Measurements from ENCODE around the gene OR4P4. TPM values are rescaled to one million over a fixed set of nuclear protein-coding genes. Genes with fewer than 3 reads are reported as not detected.

The OR4P4 gene
- total RNA-seq (not detected), polyA plus RNA-seq (ENCODE audit: insufficient read depth, low read depth, low replicate concordance) (not detected)
- long read RNA-seq, donor 1: 0 reads
- long read RNA-seq, donor 2: 0 reads

DNA sequence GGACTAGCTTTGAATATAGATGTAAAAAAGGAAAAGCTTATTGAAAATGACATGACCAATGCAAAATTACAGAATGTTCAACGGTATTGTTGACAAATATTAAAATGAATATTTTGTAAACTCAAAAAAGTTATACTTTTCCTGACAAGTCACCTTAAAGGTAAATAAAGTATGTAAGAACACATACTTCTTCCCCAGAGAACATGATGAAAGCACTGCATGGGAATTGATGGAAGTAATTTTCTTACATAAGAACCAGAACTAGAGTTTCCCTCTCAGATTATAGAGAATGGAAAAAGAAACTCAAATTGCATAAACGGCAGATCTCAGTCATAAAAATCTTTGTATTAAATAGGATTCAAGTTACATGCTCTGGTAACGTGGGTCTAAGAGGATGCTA is at the start of gene OR4P4:
Gene OR4P4, plus strand, starts transcription at position 301 of the 400 bp plus-strand sequence.
- intact Hi-C loops (cut with DNase I; ENCODE audit: low total_unique reads): no loop called here
- Histone ChIP-seq H3K4me3 (no peak within 1 kb of the TSS), H3K4me1 (no peaks in the 10 kb centered on the region), H3K9me3 (no peaks in the 10 kb centered on the region), H3K27ac (no peak within 1 kb of the TSS), H3K27me3 (no peaks in the 10 kb centered on the region), H3K36me3 (ENCODE audit: low read depth, missing control alignments) (no peaks in the 10 kb centered on the region)
- WGBS, 2 donors: 46 to 48% methylated on average over 3 of the region's 3 CpGs
- no peak for TF ChIP-seq POLR2A (IDR thresholded peaks at IDR 0.05)
- TF ChIP-seq, protein P1, sequence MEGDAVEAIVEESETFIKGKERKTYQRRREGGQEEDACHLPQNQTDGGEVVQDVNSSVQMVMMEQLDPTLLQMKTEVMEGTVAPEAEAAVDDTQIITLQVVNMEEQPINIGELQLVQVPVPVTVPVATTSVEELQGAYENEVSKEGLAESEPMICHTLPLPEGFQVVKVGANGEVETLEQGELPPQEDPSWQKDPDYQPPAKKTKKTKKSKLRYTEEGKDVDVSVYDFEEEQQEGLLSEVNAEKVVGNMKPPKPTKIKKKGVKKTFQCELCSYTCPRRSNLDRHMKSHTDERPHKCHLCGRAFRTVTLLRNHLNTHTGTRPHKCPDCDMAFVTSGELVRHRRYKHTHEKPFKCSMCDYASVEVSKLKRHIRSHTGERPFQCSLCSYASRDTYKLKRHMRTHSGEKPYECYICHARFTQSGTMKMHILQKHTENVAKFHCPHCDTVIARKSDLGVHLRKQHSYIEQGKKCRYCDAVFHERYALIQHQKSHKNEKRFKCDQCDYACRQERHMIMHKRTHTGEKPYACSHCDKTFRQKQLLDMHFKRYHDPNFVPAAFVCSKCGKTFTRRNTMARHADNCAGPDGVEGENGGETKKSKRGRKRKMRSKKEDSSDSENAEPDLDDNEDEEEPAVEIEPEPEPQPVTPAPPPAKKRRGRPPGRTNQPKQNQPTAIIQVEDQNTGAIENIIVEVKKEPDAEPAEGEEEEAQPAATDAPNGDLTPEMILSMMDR (IDR thresholded peaks at IDR 0.05): no peak
- no peak for DNase-seq

DNA sequence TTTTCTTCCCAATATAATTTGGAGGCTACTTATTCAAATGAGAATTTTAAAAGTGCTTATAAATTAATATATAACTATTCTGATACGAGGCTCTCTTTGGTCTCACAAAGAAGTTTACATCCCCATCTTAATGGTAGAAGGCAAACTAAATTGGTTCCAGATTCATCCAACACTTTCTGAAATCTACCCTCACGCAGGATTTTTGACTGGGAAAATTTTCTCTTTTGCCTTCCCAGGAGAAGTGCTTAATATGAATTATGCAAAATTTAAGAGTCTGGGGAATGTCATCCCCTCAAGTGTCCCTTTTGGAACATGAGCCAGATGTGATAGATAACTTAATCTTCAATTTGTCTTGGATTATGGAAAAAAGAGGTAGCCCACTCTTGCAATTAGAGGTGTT is 27.4 kb upstream of the OR4P4 start, which contains the start of gene OR4C11:
Gene OR4C11, minus strand, starts transcription at position 101 of the 400 bp plus-strand sequence. CDS start 3,272 bp downstream, outside the sequence.
- intact Hi-C loops (cut with DNase I; ENCODE audit: low total_unique reads): no loop called here
- Histone ChIP-seq H3K4me1 (no peaks in the 10 kb centered on the region), H3K27me3 (no peaks in the 10 kb centered on the region), H3K27ac (no peak within 1 kb of the TSS), H3K9me3 (no peaks in the 10 kb centered on the region), H3K36me3 (ENCODE audit: low read depth, missing control alignments) (no peaks in the 10 kb centered on the region), H3K4me3 (no peak within 1 kb of the TSS)
- WGBS, 2 donors: 58 to 60% methylated on average over 2 of the region's 2 CpGs
- TF ChIP-seq, protein P1 (IDR thresholded peaks at IDR 0.05): no peak
- TF ChIP-seq POLR2A (IDR thresholded peaks at IDR 0.05): no peak
- no peak for DNase-seq

DNA sequence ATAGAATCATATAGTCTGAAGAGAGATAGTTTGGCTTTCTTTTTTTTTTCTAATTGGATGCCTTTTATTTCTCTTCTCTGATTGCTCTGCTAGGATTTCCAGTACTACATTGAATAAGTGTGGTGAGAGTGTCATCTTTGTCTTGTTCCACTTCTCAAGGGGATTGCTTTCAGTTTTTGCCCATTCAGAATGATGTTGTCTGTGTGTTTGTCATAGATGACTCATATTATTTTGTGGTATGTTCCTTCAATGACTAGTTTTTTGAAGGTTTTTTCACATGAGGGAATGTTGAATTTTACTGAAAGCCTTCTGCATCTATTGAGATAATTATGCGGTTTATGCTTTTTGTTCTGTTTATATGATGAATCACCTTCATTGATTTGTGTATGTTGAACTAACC is 10.4 kb upstream of the OR4P4 start:
- TF ChIP-seq, protein P1 (IDR thresholded peaks at IDR 0.05): no peak
- TF ChIP-seq POLR2A (IDR thresholded peaks at IDR 0.05): no peak
- no peak for DNase-seq
- Histone ChIP-seq H3K27ac (no peak overlapping the region), H3K4me1 (no peaks in the 10 kb centered on the region), H3K4me3 (no peak overlapping the region), H3K27me3 (no peaks in the 10 kb centered on the region), H3K36me3 (ENCODE audit: low read depth, missing control alignments) (no peaks in the 10 kb centered on the region), H3K9me3 (no peaks in the 10 kb centered on the region)
- intact Hi-C loops (cut with DNase I; ENCODE audit: low total_unique reads): no loop called here
- WGBS, 2 donors: 65 to 71% methylated on average over 1 of the region's 1 CpG

DNA sequence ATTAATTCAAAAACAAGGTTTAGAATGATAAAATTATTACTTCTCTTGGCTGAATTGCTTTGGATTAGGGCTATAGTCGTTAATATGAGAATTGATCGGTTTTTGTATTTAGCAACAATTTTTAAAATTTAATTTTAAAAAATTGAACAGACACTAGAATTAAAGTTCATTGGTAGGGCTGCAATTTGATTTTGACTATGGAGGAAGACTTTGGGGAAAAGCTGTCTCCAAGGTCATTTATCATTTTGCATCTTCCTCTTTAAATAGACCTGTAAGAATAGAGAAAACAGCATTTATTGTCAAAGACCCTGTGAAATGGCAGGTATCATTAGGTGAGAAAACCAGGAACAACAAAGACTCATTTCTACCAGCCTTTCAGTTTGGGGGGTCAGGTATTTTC is 13.1 kb downstream of the OR4P4 start, which contains the start of gene OR4S2:
Gene OR4S2, plus strand, starts transcription at position 301 of the 400 bp plus-strand sequence. CDS start 2,577 bp downstream, outside the sequence.
- Histone ChIP-seq H3K4me1 (no peaks in the 10 kb centered on the region), H3K27ac (no peak within 1 kb of the TSS), H3K9me3 (no peaks in the 10 kb centered on the region), H3K36me3 (ENCODE audit: low read depth, missing control alignments) (no peaks in the 10 kb centered on the region), H3K4me3 (no peak within 1 kb of the TSS), H3K27me3 (no peaks in the 10 kb centered on the region)
- intact Hi-C loops (cut with DNase I; ENCODE audit: low total_unique reads): no loop called here
- 74 to 79% methylated on average over 2 of the region's 2 CpGs for WGBS, 2 donors
- TF ChIP-seq, protein P1 (IDR thresholded peaks at IDR 0.05): no peak
- no peak for TF ChIP-seq POLR2A (IDR thresholded peaks at IDR 0.05)
- DNase-seq: no peak

DNA sequence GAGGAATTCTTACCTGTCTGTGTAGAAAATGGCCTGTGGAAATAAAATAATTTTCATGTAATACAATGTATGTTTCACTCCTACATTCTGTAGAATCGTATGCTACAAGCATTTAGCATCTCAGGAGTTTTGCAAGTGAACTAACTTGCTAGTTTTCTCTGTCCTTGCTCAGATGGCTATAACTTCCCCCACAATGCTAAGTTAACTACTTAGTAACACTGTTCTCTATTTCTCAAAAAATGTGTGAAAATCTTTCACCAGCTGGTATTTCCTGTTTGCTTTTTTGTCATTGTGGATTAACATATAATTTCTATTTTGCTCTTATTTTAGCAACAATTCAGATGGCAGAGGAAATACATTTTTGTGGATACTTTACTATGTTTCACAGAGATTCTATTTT is 17.6 kb downstream of the OR4P4 start:
- WGBS, 2 donors: 55 to 89% methylated on average over 1 of the region's 1 CpG
- H3K27me3 ChIP-seq: no peaks in the 10 kb centered on the region
- no peak overlapping the region for H3K4me3 ChIP-seq
- H3K9me3 ChIP-seq: no peaks in the 10 kb centered on the region
- no peaks in the 10 kb centered on the region for H3K36me3 ChIP-seq (ENCODE audit: low read depth, missing control alignments)
- intact Hi-C loops (cut with DNase I; ENCODE audit: low total_unique reads): no loop called here
- no peak overlapping the region for H3K27ac ChIP-seq
- no peak for DNase-seq
- no peaks in the 10 kb centered on the region for H3K4me1 ChIP-seq
- no peak for TF ChIP-seq POLR2A (IDR thresholded peaks at IDR 0.05)
- TF ChIP-seq, protein P1 (IDR thresholded peaks at IDR 0.05): no peak
